ENCODE results near the gene HBA2.

Gene HBA2

GRCh38 chr16:180101-180675 lies 7.5 kb downstream of the HBA2 start, which contains the start of gene HBQ1:
HBQ1 (plus strand) TSS chr16:180459; CDS start chr16:180487, 28 bp downstream.
- no peak for DNase-seq (ENCODE audit: low read depth)
- TF ChIP-seq, protein P1, sequence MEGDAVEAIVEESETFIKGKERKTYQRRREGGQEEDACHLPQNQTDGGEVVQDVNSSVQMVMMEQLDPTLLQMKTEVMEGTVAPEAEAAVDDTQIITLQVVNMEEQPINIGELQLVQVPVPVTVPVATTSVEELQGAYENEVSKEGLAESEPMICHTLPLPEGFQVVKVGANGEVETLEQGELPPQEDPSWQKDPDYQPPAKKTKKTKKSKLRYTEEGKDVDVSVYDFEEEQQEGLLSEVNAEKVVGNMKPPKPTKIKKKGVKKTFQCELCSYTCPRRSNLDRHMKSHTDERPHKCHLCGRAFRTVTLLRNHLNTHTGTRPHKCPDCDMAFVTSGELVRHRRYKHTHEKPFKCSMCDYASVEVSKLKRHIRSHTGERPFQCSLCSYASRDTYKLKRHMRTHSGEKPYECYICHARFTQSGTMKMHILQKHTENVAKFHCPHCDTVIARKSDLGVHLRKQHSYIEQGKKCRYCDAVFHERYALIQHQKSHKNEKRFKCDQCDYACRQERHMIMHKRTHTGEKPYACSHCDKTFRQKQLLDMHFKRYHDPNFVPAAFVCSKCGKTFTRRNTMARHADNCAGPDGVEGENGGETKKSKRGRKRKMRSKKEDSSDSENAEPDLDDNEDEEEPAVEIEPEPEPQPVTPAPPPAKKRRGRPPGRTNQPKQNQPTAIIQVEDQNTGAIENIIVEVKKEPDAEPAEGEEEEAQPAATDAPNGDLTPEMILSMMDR (IDR thresholded peaks at IDR 0.05; ENCODE audit: insufficient read depth, low read depth, low read length, missing control alignments) = peak; percentile 8
- peak within 1 kb of the TSS; percentile 21 for H3K4me3 ChIP-seq (ENCODE audit: low read depth, low read length)

- DNase-seq (ENCODE audit: low read depth) = peak; percentile 83
Measured at GRCh38 chr16:180681-181564, 8.2 kb downstream of the HBA2 start.

GRCh38 chr16:181565-182021 lies 8.9 kb downstream of the HBA2 start:
- no peak for DNase-seq (ENCODE audit: low read depth)
- no peak overlapping the region for H3K4me3 ChIP-seq (ENCODE audit: low read depth, low read length)

More at GRCh38 chr16:180681-181564, 8.2 kb downstream of the HBA2 start:
- peak overlapping the region; percentile 21 for H3K4me3 ChIP-seq (ENCODE audit: low read depth, low read length)
- TF ChIP-seq, protein P1 (IDR thresholded peaks at IDR 0.05; ENCODE audit: insufficient read depth, low read depth, low read length, missing control alignments) = no peak

DNA sequence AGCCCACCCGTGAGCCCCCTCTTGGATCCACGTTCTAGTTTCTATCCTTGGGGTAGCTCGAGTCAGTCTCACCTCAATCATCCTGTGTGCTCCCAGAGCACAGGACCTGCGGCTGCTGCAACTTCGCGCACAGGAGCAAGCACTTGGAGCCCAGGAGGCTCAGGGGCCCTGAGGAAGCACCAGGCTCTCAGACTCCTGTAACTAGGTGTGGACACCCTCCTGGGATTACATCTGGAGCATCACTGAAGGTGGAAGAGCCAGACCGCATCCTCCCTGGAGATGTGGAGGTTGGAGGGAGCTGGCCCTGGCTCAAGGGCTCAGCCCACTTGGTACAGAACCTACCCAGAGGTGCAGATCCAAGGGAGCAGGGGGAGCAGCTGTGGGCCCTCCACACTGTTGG lies 10.3 kb downstream of the HBA2 start:
- no peak for DNase-seq (ENCODE audit: low read depth)
- TF ChIP-seq, protein P1 (IDR thresholded peaks at IDR 0.05; ENCODE audit: insufficient read depth, low read depth, low read length, missing control alignments) = no peak
- H3K4me3 ChIP-seq (ENCODE audit: low read depth, low read length) = no peak overlapping the region

More at GRCh38 chr16:181565-182021, 8.9 kb downstream of the HBA2 start:
- TF ChIP-seq, protein P1 (IDR thresholded peaks at IDR 0.05; ENCODE audit: insufficient read depth, low read depth, low read length, missing control alignments) = peak; percentile 96

DNA sequence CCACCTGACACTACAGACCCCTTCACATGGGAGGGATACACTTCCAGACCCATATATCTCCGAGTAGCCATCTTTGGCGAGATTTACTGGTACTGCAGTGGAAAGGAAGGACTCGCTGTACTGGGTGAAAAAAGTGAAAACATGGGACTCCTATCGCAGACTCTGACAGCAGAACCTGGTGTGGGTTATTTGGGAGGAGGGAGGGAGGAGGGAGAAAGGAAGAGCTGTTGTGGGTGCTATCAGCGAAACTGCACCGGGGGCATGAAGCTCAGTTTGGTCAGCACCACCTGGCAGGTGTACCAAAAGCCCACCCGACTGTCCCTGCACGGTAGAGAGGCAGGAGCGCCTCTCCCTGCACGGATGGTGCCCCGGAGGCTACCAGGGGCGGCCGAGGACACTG lies 12.5 kb downstream of the HBA2 start:
- no peak overlapping the region for H3K4me3 ChIP-seq (ENCODE audit: low read depth, low read length)
- DNase-seq (ENCODE audit: low read depth) = no peak
- TF ChIP-seq, protein P1 (IDR thresholded peaks at IDR 0.05; ENCODE audit: insufficient read depth, low read depth, low read length, missing control alignments) = no peak

GRCh38 chr16:185691-186090 lies 13.0 kb downstream of the HBA2 start:
- H3K4me3 ChIP-seq (ENCODE audit: low read depth, low read length) = no peak overlapping the region
- TF ChIP-seq, protein P1 (IDR thresholded peaks at IDR 0.05; ENCODE audit: insufficient read depth, low read depth, low read length, missing control alignments) = no peak
- no peak for DNase-seq (ENCODE audit: low read depth)
